Stomach smooth muscle (tissue), 2 donors: ENCODE data around the gene PIEZO2.

Experiments
- H3K27ac ChIP-seq: one replicate; pipeline ENCODE4 v1.7.0; 2013; ENCODE audit warnings: mild to moderate bottlenecking, low read length, inconsistent platforms
- H3K27me3 ChIP-seq, 2 donors: one replicate each; pipeline ENCODE4 v1.7.0; 2013; ENCODE audit warnings: low read length in 2 of 2; ENCODE audit not compliant: insufficient read depth in 2 of 2, control insufficient read depth in 1 of 2
- H3K36me3 ChIP-seq, 2 donors: one replicate each; pipeline ENCODE4 v1.7.0; 2013; ENCODE audit warnings: low read length in 2 of 2; ENCODE audit not compliant: control insufficient read depth in 2 of 2, insufficient read depth in 2 of 2
- H3K4me1 ChIP-seq: one replicate; pipeline ENCODE4 v1.7.0; 2013; ENCODE audit warnings: low read length; ENCODE audit not compliant: control insufficient read depth, insufficient read depth
- H3K4me3 ChIP-seq, 2 donors: one replicate each; pipeline ENCODE4 v1.7.0; 2013; ENCODE audit warnings: low read length in 2 of 2
- H3K9ac ChIP-seq, 2 donors: one replicate each; pipeline ENCODE4 v1.7.0; 2013; ENCODE audit warnings: low read length in 2 of 2, mild to moderate bottlenecking in 1 of 2
- H3K9me3 ChIP-seq, 2 donors: one replicate each; pipeline ENCODE4 v1.7.0; 2013; ENCODE audit warnings: low read length in 2 of 2; ENCODE audit not compliant: control insufficient read depth in 2 of 2
- donor health status: healthy.
- donor health status: Pancreatic carcinoma.

The PIEZO2 gene

DNA sequence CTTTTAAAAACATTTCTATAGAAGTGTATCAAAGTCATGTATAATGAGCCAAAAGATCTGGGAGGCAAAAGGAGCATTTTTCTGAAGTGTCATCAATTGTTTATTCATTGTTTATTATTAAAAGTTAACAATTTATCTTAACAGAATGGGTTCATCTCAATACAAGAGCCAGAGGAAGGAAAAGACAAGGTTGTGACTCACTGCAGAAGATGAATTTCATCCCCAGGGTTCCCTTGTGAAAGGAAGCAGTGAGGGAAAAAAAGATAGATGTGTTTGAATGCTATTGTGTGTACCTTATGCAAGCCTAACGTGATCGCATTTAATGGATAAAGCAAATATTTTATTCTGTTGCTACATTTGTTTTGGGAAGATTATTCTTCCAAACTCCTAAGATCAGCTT lies 286.3 kb downstream of the PIEZO2 start:
- Histone ChIP-seq H3K4me3 (no peak overlapping the region), H3K27ac (no peak overlapping the region), H3K9ac (no peak overlapping the region), H3K36me3 (no peaks in the 10 kb centered on the region), H3K27me3 (peaks cover 0 to 4% of the 10 kb centered on the region in 2 donors), H3K4me1 (peaks cover 2% of the 10 kb centered on the region), H3K9me3 (no peaks in the 10 kb centered on the region)

- peaks cover 2% of the 10 kb centered on the region for H3K4me1 ChIP-seq
- H3K27me3 ChIP-seq = no peaks in the 10 kb centered on the region
- no peak overlapping the region for H3K27ac ChIP-seq
- no peak overlapping the region for H3K4me3 ChIP-seq
- no peak overlapping the region for H3K9ac ChIP-seq
- no peaks in the 10 kb centered on the region for H3K36me3 ChIP-seq
- no peaks in the 10 kb centered on the region for H3K9me3 ChIP-seq
Observed at GRCh38 chr18:10860928-10861327, 288.4 kb downstream of the PIEZO2 start.

GRCh38 chr18:10860382-10860781 lies 289.0 kb downstream of the PIEZO2 start:
- Histone ChIP-seq H3K27me3 (no peaks in the 10 kb centered on the region), H3K4me3 (no peak overlapping the region), H3K9me3 (no peaks in the 10 kb centered on the region), H3K9ac (no peak overlapping the region), H3K36me3 (no peaks in the 10 kb centered on the region), H3K4me1 (peaks cover 2% of the 10 kb centered on the region), H3K27ac (no peak overlapping the region)

DNA sequence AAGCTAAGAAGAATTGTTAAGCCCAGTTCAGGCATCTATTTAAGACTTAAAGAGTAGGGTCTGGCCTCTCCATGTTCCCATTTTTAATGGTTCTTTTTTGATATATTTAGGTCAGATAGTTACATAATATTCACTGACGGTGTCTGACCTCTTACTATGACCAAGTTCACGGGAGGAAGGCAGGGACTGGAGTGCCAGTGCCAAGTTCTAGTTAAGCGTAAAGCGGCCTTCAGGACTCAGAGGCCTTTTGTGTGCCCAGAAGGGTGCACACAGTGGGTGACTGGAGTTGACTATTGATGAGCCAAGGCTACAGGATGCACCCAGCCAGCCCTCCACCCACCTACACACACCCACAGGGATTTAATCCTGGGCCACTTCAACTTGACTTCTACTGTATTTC lies 290.9 kb downstream of the PIEZO2 start:
- H3K36me3 ChIP-seq = no peaks in the 10 kb centered on the region
- H3K9ac ChIP-seq = no peak overlapping the region
- H3K27me3 ChIP-seq = peaks cover 0 to 2% of the 10 kb centered on the region in 2 donors
- no peaks in the 10 kb centered on the region for H3K9me3 ChIP-seq
- H3K4me1 ChIP-seq = peaks cover 2% of the 10 kb centered on the region
- no peak overlapping the region for H3K27ac ChIP-seq
- no peak overlapping the region for H3K4me3 ChIP-seq

GRCh38 chr18:10856132-10856531 lies 293.2 kb downstream of the PIEZO2 start:
- Histone ChIP-seq H3K27ac (no peak overlapping the region), H3K27me3 (peaks cover 0 to 2% of the 10 kb centered on the region in 2 donors), H3K9ac (no peak overlapping the region), H3K4me3 (no peak overlapping the region), H3K9me3 (no peaks in the 10 kb centered on the region), H3K4me1 (no peaks in the 10 kb centered on the region), H3K36me3 (no peaks in the 10 kb centered on the region)

DNA sequence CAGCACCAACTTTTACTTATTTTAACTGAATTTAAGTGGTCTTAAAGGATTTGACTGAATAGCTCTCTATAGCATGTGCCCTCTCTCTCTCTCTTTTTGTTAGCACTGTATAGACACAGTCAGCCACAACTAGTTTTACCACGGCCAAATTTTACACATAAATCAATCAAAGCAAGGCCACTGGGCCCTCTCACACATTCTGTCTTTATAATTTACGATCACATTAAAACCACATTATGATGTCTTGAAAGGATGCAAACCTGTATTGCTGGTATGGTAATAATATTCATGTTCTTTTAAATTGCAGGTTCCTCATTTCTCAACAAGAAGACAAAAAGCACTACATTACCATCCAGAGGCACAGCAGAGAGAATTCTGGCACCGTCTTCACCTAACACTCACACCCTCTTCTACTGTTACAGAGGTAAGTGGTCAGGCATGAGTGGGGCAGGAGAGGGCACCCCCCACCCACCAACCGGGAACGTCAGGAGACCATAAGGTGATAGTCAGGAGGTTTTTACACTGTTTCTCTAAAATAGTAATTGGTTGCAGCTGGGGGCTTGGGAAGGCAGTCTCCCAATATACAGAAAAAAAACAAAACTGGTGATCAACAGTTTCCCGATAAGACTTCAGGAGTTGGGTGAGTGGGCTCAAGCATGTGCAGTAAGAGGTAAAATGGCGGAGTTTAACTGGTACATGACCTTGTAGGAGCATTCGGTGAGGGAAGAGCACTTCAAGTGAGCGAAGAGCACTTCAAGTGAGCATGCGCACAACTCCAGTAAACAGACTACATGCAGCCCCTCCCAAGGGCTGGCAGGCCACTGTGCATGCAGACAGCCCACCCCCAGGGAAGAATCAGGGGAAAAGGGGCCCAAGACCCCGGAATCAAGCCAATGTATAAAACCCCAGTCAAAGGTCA lies 296.7 kb downstream of the PIEZO2 start:
- Histone ChIP-seq H3K4me1 (no peaks in the 10 kb centered on the region), H3K9me3 (no peaks in the 10 kb centered on the region), H3K4me3 (no peak overlapping the region), H3K36me3 (no peaks in the 10 kb centered on the region), H3K27me3 (peaks cover 0 to 2% of the 10 kb centered on the region in 2 donors), H3K27ac (no peak overlapping the region), H3K9ac (no peak overlapping the region)

DNA sequence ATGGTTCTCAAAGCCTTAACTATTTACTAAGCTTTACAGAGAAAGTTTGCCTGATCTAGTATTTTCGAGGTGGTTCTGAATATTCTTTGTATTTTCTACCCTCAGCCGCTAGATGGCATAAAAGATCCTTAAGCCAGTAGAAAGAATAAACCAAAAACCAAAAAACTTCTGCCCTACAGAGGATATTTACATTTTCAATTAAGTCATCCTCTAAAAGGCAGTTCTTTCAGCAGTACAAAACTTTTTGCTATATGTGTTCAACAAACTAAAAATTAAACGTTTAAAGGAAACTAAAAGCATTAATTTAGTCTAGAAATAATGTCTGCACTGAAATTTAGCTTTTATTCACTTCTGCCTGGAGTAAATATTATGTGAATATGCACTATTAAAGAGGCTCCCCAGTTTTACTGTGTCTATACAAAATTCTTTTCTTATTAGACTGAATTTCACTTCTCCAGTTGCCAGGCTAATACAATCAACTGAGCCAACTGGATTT lies 297.5 kb downstream of the PIEZO2 start:
- Histone ChIP-seq H3K4me3 (no peak overlapping the region), H3K9ac (no peak overlapping the region), H3K4me1 (no peaks in the 10 kb centered on the region), H3K27ac (no peak overlapping the region), H3K36me3 (no peaks in the 10 kb centered on the region), H3K27me3 (peaks cover 0 to 2% of the 10 kb centered on the region in 2 donors), H3K9me3 (no peaks in the 10 kb centered on the region)

DNA sequence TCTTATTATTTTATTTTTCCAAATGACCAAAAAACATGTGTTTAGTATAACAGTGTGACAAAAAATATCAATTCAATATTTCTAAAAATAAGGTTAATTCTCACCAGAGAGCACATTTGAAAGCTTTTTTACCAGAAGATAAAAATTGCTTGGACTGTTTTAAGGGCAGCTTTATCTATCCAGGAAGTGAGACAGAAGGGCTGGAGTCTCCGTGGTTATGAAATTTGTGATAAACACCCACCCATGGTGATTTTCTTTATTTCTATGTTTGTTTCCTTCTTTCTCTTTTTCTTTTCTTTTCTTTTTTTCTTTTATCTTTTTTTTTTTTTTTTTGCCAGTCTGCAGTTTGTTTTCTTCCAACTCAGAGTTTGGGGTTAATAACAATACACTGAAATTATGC lies 298.5 kb downstream of the PIEZO2 start:
- peaks cover 0 to 2% of the 10 kb centered on the region in 2 donors for H3K27me3 ChIP-seq
- H3K36me3 ChIP-seq = no peaks in the 10 kb centered on the region
- H3K4me3 ChIP-seq = no peak overlapping the region
- H3K4me1 ChIP-seq = no peaks in the 10 kb centered on the region
- no peaks in the 10 kb centered on the region for H3K9me3 ChIP-seq
- H3K27ac ChIP-seq = no peak overlapping the region
- no peak overlapping the region for H3K9ac ChIP-seq

- Histone ChIP-seq H3K36me3 (no peaks in the 10 kb centered on the region), H3K4me3 (no peak overlapping the region), H3K4me1 (no peaks in the 10 kb centered on the region), H3K27me3 (peaks cover 0 to 2% of the 10 kb centered on the region in 2 donors), H3K27ac (no peak overlapping the region), H3K9me3 (no peaks in the 10 kb centered on the region), H3K9ac (no peak overlapping the region)
Observed at GRCh38 chr18:10850216-10850615, 299.2 kb downstream of the PIEZO2 start.

GRCh38 chr18:10847907-10848306 lies 301.5 kb downstream of the PIEZO2 start:
- no peaks in the 10 kb centered on the region for H3K9me3 ChIP-seq
- H3K4me3 ChIP-seq = no peak overlapping the region
- no peak overlapping the region for H3K9ac ChIP-seq
- no peaks in the 10 kb centered on the region for H3K36me3 ChIP-seq
- H3K27me3 ChIP-seq = no peaks in the 10 kb centered on the region
- H3K4me1 ChIP-seq = no peaks in the 10 kb centered on the region
- no peak overlapping the region for H3K27ac ChIP-seq

- no peak overlapping the region for H3K4me3 ChIP-seq
- H3K27ac ChIP-seq = no peak overlapping the region
- H3K9ac ChIP-seq = no peak overlapping the region
- H3K9me3 ChIP-seq = no peaks in the 10 kb centered on the region
- H3K4me1 ChIP-seq = no peaks in the 10 kb centered on the region
- H3K27me3 ChIP-seq = no peaks in the 10 kb centered on the region
- H3K36me3 ChIP-seq = no peaks in the 10 kb centered on the region
Observed at GRCh38 chr18:10847408-10847790, 302.0 kb downstream of the PIEZO2 start.
